GM23338 (cell line): Measurements from ENCODE around the gene ATN1. TPM values are rescaled to one million over a fixed set of nuclear protein-coding genes. Genes with fewer than 3 reads are reported as not detected.

Experiments
- ATAC-seq: fragments of 200-7000 bp; cut with Tn5 transposase; 3 replicates; pipeline ENCODE4 v1.9.1; 2020
- DNase-seq: peaks from one replicate; pipeline ENCODE4 v3.0.0-alpha.2; 2015; ENCODE audit warnings: low spot score
- H2AFZ ChIP-seq: fragments of 200-600 bp; sonication (generic); 2 replicates; pipeline ENCODE4 v1.8.0; 2016; ENCODE audit warnings: antibody characterized with exemption, mild to moderate bottlenecking, moderate library complexity
- H3F3A ChIP-seq: fragments of 200-600 bp; sonication (generic); replicated peaks from 2 replicates; pipeline ENCODE4 v1.8.0; 2017; ENCODE audit warnings: antibody characterized with exemption, mixed run types, low read depth
- H3K27ac ChIP-seq: fragments of 200-600 bp; sonication (generic); 2 replicates; pipeline ENCODE4 v1.6.1; 2016; ENCODE audit warnings: low read depth
- H3K27me3 ChIP-seq: fragments of 200-600 bp; sonication (generic); 2 replicates; pipeline ENCODE4 v1.8.0; 2016; ENCODE audit warnings: mild to moderate bottlenecking, mixed run types, moderate library complexity; ENCODE audit not compliant: insufficient read depth
- H3K36me3 ChIP-seq: fragments of 200-600 bp; sonication (generic); 2 replicates; pipeline ENCODE4 v1.8.0; 2016; ENCODE audit warnings: mild to moderate bottlenecking; ENCODE audit not compliant: insufficient read depth
- H3K4me1 ChIP-seq: fragments of 200-600 bp; sonication (generic); 2 replicates; pipeline ENCODE4 v1.8.0; 2016; ENCODE audit warnings: mild to moderate bottlenecking, moderate library complexity; ENCODE audit not compliant: insufficient read depth
- H3K4me2 ChIP-seq: fragments of 200-600 bp; sonication (generic); 2 replicates; pipeline ENCODE4 v1.7.1; 2017; ENCODE audit warnings: mixed run types
- H3K4me3 ChIP-seq: fragments of 200-600 bp; sonication (generic); 2 replicates; pipeline ENCODE4 v1.6.1; 2016; ENCODE audit warnings: mixed run types
- H3K79me2 ChIP-seq: fragments of 200-600 bp; sonication (generic); replicated peaks from 2 replicates; pipeline ENCODE4 v1.8.0; 2017; ENCODE audit warnings: mild to moderate bottlenecking; ENCODE audit not compliant: insufficient read depth
- H3K9me2 ChIP-seq: fragments of 200-600 bp; sonication (generic); 2 replicates; pipeline ENCODE4 v1.8.0; 2017; ENCODE audit not compliant: insufficient read depth
- H4K20me1 ChIP-seq: fragments of 200-600 bp; sonication (generic); replicated peaks from 2 replicates; pipeline ENCODE4 v1.8.0; 2017; ENCODE audit warnings: mild to moderate bottlenecking; ENCODE audit not compliant: insufficient read depth
- H3K27ac Mint-ChIP-seq: 2 replicates; pipeline ENCODE4 v1.8.0; 2020; ENCODE audit warnings: inconsistent platforms, mild to moderate bottlenecking, moderate library complexity, mixed read lengths
- H3K27me3 Mint-ChIP-seq: 3 replicates; pipeline ENCODE4 v1.8.0; 2022; ENCODE audit warnings: low read depth, mild to moderate bottlenecking, moderate library complexity, mixed read lengths, inconsistent platforms; ENCODE audit not compliant: insufficient read depth, poor library complexity
- H3K36me3 Mint-ChIP-seq: 3 replicates; pipeline ENCODE4 v1.8.0; 2021; ENCODE audit warnings: low read depth, mild to moderate bottlenecking, inconsistent platforms, moderate library complexity, mixed read lengths
- H3K4me1 Mint-ChIP-seq: 3 replicates; pipeline ENCODE4 v1.8.0; 2020; ENCODE audit warnings: mild to moderate bottlenecking, inconsistent platforms, mixed read lengths
- H3K4me3 Mint-ChIP-seq: 3 replicates; pipeline ENCODE4 v1.8.0; 2021; ENCODE audit warnings: moderate library complexity, mild to moderate bottlenecking, inconsistent platforms, mixed read lengths
- H3K9me3 Mint-ChIP-seq: 3 replicates; pipeline ENCODE4 v1.8.0; 2020; ENCODE audit warnings: moderate library complexity, mild to moderate bottlenecking, inconsistent platforms, mixed read lengths
- CREB1 ChIP-seq: fragments of 250-450 bp; sonication (Bioruptor Pico); IDR thresholded peaks from 2 replicates; pipeline ENCODE4 v1.5.0; 2020; ENCODE audit warnings: low read depth, mild to moderate bottlenecking, moderate library complexity
- CTCF ChIP-seq, 2 experiments: fragments of 200-600 bp in 1 of 2; sonication (generic) in 1 of 2; conservative IDR thresholded peaks; 2 replicates each; pipeline versions ENCODE4 v1.5.1 to v1.6.1; 2016 to 2017; ENCODE audit warnings: antibody characterized with exemption in 2 of 2, low read depth in 2 of 2, mild to moderate bottlenecking in 2 of 2, moderate library complexity in 1 of 2
- EZH2 ChIP-seq: fragments of 200-600 bp; sonication (generic); IDR thresholded peaks from one replicate; pipeline ENCODE4 v1.8.0; 2017; ENCODE audit warnings: antibody characterized with exemption, mild to moderate bottlenecking, low read depth; ENCODE audit not compliant: unreplicated experiment
- JUNB ChIP-seq: IDR thresholded peaks from one replicate; pipeline ENCODE4 v1.6.1; 2016; ENCODE audit warnings: antibody characterized with exemption; ENCODE audit not compliant: unreplicated experiment
- NANOG ChIP-seq: IDR thresholded peaks from 2 replicates; pipeline ENCODE4 v1.6.1; 2016; ENCODE audit warnings: antibody characterized with exemption, borderline replicate concordance
- POLR2AphosphoS5 ChIP-seq: IDR thresholded peaks from 2 replicates; pipeline ENCODE4 v1.6.1; 2016; ENCODE audit warnings: antibody characterized with exemption, low read depth
- STAT1 ChIP-seq: IDR thresholded peaks from one replicate; pipeline ENCODE4 v1.6.1; 2016; ENCODE audit warnings: antibody characterized with exemption; ENCODE audit not compliant: unreplicated experiment
- ZNF114 ChIP-seq: fragments of 250-450 bp; sonication (Bioruptor Pico); IDR thresholded peaks from 2 replicates; pipeline ENCODE4 v1.5.0; 2020; ENCODE audit warnings: mild to moderate bottlenecking, moderate library complexity
- polyA plus RNA-seq: library from polyadenylated mRNA; unstranded; fragments of >200 nt; fragmentation: Nextera tagmentation; extraction: Ambion mirVana; gene quantifications from 2 replicates; pipeline ENCODE4 v1.2.1, GENCODE V29; 2016
- total RNA-seq: library from RNA; depleted of rRNA; stranded (reverse); fragments of >200 nt; shearing (Covaris generic); gene quantifications from 2 replicates; pipeline ENCODE4 v1.2.3, GENCODE V29; 2014
- TF ChIP-seq, protein P1 (sequence below): fragments of 250-450 bp; sonication (Bioruptor Pico); IDR thresholded peaks from 2 replicates; pipeline ENCODE4 v1.5.0; 2020; ENCODE audit warnings: mild to moderate bottlenecking, moderate library complexity

The ATN1 gene
- total and polyA plus RNA-seq, 2 experiments from 2014 or later: 27.2 to 49.6 TPM

GRCh38 chr12:6950811-6951540 is 23.2 kb downstream of the ATN1 start, which contains the start of gene PTPN6:
Gene PTPN6, plus strand, starts transcription at chr12:6951356. Its CDS starts 157 bp downstream, at chr12:6951513.
- no peak within 1 kb of the TSS for H3K4me3 Mint-ChIP-seq
- Histone ChIP-seq H3K4me2 (no peak within 1 kb of the TSS), H2AFZ (no peak within 1 kb of the TSS), H3K27me3 (no peaks in the 10 kb centered on the region), H3K27ac (no peak within 1 kb of the TSS), H3K9me2 (no peaks in the 10 kb centered on the region), H3K4me3 (no peak within 1 kb of the TSS), H4K20me1 (no peaks in the 10 kb centered on the region), H3K36me3 (no peaks in the 10 kb centered on the region), H3K4me1 (peaks cover 18% of the 10 kb centered on the region), H3K79me2 (no peaks in the 10 kb centered on the region), H3F3A (peaks cover 8% of the 10 kb centered on the region; the same call in 1 of the 2 replicates)
- ATAC-seq (no peak), DNase-seq (no peak)
- peaks cover 38% of the 10 kb centered on the region for H3K4me1 Mint-ChIP-seq
- no peak for TF ChIP-seq STAT1
- no peak for TF ChIP-seq CTCF (conservative IDR thresholded peaks at IDR 0.05; ENCODE audit: low read depth in 2 of 2)
- TF ChIP-seq NANOG: no peak
- TF ChIP-seq POLR2AphosphoS5: no peak
- TF ChIP-seq JUNB: no peak
- TF ChIP-seq EZH2: no peak
- no peak for TF ChIP-seq ZNF114 (CRISPR knock-in tag)
- peaks cover 27% of the 10 kb centered on the region for H3K27me3 Mint-ChIP-seq
- H3K36me3 Mint-ChIP-seq: no peaks in the 10 kb centered on the region
- H3K27ac Mint-ChIP-seq: no peak within 1 kb of the TSS; the same call in 1 of the 2 replicates
- H3K9me3 Mint-ChIP-seq: no peaks in the 10 kb centered on the region

DNA sequence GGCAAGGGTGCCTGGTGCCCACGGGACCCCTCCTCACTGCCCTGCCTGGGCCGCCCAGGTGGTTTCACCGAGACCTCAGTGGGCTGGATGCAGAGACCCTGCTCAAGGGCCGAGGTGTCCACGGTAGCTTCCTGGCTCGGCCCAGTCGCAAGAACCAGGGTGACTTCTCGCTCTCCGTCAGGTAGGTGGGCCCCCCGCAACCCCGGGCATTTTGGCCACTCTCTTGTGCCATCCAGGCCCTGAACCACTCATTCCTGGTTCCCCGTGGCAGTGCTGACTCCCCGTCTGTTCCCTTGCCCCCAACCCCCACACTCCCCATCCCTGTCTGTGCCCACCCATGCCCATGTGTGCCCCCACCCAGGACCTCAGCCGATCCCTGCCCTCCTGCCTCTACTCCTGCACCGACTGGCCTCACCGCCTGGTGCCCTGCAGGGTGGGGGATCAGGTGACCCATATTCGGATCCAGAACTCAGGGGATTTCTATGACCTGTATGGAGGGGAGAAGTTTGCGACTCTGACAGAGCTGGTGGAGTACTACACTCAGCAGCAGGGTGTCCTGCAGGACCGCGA is 23.9 kb downstream of the ATN1 start:
- H3K79me2 ChIP-seq: no peaks in the 10 kb centered on the region
- H3K27me3 ChIP-seq: no peaks in the 10 kb centered on the region
- Mint-ChIP-seq H3K4me3 (no peak overlapping the region), H3K27me3 (peaks cover 26% of the 10 kb centered on the region), H3K27ac (no peak overlapping the region), H3K36me3 (no peaks in the 10 kb centered on the region), H3K4me1 (peaks cover 35% of the 10 kb centered on the region), H3K9me3 (no peaks in the 10 kb centered on the region)
- no peaks in the 10 kb centered on the region for H3K36me3 ChIP-seq
- no peak overlapping the region for H3K4me2 ChIP-seq
- ATAC-seq (no peak), DNase-seq (no peak)
- H3K9me2 ChIP-seq: no peaks in the 10 kb centered on the region
- H3K4me1 ChIP-seq: peaks cover 18% of the 10 kb centered on the region
- peaks cover 8% of the 10 kb centered on the region; the same call in 1 of the 2 replicates for H3F3A ChIP-seq
- H3K27ac ChIP-seq: no peak overlapping the region
- no peaks in the 10 kb centered on the region for H4K20me1 ChIP-seq
- no peak overlapping the region for H3K4me3 ChIP-seq
- no peak overlapping the region for H2AFZ ChIP-seq
- TF ChIP-seq CTCF (conservative IDR thresholded peaks at IDR 0.05; ENCODE audit: low read depth in 2 of 2) (no peak), CREB1 (CRISPR knock-in tag) (no peak), POLR2AphosphoS5 (no peak), STAT1 (no peak)
- TF ChIP-seq, protein P1, sequence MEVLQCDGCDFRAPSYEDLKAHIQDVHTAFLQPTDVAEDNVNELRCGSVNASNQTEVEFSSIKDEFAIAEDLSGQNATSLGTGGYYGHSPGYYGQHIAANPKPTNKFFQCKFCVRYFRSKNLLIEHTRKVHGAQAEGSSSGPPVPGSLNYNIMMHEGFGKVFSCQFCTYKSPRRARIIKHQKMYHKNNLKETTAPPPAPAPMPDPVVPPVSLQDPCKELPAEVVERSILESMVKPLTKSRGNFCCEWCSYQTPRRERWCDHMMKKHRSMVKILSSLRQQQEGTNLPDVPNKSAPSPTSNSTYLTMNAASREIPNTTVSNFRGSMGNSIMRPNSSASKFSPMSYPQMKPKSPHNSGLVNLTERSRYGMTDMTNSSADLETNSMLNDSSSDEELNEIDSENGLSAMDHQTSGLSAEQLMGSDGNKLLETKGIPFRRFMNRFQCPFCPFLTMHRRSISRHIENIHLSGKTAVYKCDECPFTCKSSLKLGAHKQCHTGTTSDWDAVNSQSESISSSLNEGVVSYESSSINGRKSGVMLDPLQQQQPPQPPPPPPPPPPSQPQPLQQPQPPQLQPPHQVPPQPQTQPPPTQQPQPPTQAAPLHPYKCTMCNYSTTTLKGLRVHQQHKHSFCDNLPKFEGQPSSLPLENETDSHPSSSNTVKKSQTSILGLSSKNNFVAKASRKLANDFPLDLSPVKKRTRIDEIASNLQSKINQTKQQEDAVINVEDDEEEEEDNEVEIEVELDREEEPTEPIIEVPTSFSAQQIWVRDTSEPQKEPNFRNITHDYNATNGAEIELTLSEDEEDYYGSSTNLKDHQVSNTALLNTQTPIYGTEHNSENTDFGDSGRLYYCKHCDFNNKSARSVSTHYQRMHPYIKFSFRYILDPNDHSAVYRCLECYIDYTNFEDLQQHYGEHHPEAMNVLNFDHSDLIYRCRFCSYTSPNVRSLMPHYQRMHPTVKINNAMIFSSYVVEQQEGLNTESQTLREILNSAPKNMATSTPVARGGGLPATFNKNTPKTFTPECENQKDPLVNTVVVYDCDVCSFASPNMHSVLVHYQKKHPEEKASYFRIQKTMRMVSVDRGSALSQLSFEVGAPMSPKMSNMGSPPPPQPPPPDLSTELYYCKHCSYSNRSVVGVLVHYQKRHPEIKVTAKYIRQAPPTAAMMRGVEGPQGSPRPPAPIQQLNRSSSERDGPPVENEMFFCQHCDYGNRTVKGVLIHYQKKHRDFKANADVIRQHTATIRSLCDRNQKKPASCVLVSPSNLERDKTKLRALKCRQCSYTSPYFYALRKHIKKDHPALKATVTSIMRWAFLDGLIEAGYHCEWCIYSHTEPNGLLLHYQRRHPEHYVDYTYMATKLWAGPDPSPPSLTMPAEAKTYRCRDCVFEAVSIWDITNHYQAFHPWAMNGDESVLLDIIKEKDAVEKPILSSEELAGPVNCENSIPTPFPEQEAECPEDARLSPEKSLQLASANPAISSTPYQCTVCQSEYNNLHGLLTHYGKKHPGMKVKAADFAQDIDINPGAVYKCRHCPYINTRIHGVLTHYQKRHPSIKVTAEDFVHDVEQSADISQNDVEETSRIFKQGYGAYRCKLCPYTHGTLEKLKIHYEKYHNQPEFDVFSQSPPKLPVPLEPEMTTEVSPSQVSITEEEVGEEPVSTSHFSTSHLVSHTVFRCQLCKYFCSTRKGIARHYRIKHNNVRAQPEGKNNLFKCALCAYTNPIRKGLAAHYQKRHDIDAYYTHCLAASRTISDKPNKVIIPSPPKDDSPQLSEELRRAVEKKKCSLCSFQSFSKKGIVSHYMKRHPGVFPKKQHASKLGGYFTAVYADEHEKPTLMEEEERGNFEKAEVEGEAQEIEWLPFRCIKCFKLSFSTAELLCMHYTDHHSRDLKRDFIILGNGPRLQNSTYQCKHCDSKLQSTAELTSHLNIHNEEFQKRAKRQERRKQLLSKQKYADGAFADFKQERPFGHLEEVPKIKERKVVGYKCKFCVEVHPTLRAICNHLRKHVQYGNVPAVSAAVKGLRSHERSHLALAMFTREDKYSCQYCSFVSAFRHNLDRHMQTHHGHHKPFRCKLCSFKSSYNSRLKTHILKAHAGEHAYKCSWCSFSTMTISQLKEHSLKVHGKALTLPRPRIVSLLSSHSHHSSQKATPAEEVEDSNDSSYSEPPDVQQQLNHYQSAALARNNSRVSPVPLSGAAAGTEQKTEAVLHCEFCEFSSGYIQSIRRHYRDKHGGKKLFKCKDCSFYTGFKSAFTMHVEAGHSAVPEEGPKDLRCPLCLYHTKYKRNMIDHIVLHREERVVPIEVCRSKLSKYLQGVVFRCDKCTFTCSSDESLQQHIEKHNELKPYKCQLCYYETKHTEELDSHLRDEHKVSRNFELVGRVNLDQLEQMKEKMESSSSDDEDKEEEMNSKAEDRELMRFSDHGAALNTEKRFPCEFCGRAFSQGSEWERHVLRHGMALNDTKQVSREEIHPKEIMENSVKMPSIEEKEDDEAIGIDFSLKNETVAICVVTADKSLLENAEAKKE (CRISPR knock-in tag): no peak
